ENCODE measurements around the gene KLHL2. TPM values are rescaled to one million over a fixed set of nuclear protein-coding genes. Genes with fewer than 3 reads are reported as not detected.
A peak's percentile ranks its signal among the peaks of the same experiment; 100 is the strongest.

KLHL2 gene
- total and polyA plus RNA-seq, 2 of the 13 experiments (the other 11 are each of a cell fraction or from before 2014, with no cell fraction given) = 9.2 to 17.6 TPM

- ATAC-seq (no peak), FAIRE-seq (peak; percentile 78), DNase-seq (ENCODE audit: low spot score) (peak; percentile 64)
- no TSS peak for BruUV-seq (replicated peaks)
- ChIA-PET POLR2A (no interaction called here), CTCF (ENCODE audit: low intra/inter-chr PET ratio, low total read pairs) (no interaction called here)
- Histone ChIP-seq H3K79me2 (ENCODE audit: insufficient read depth, low read length) (peaks cover 70% of the 10 kb centered on the region), H3K4me3 (replicated peaks in 1 of 3; ENCODE audit: insufficient read depth in 1 of 3, low read depth in 2 of 3, low read length in 3 of 3) (peak overlapping the region; percentile 77 to 96 (median 78)), H3K9ac (ENCODE audit: insufficient read depth, low read depth, low read length) (peak overlapping the region; percentile 96), H3K36me3 (replicated peaks in 1 of 2; ENCODE audit: control insufficient read depth in 1 of 2, insufficient read depth in 2 of 2, low read length in 2 of 2) (peaks cover 0 to 19% of the 10 kb centered on the region in 2 experiments; a peak in 3 of 5 replicates), H3K4me2 (ENCODE audit: low read depth, low read length) (peak overlapping the region; percentile 88), H2AFZ (ENCODE audit: low read length) (no peak overlapping the region), H4K20me1 (ENCODE audit: insufficient read depth, low read length) (peaks cover 51% of the 10 kb centered on the region), H3K27ac (ENCODE audit: extremely low read length, insufficient read depth, low read length) (peak overlapping the region; percentile 93), H3K4me1 (ENCODE audit: insufficient read depth, low read length) (peaks cover 49% of the 10 kb centered on the region), H3K27me3 (ENCODE audit: control insufficient read depth in 1 of 2, insufficient read depth in 2 of 2, low read length in 2 of 2) (peaks cover 0 to 5% of the 10 kb centered on the region in 2 experiments; a peak in 1 of 5 replicates), H3K9me3 (ENCODE audit: low read length) (no peaks in the 10 kb centered on the region)
- 1% methylated on average over 4 of the region's 4 CpGs for WGBS (ENCODE audit: low lambda C conversion rate)
- intact Hi-C loops (cut with micrococcal nuclease; ENCODE audit: unreplicated experiment) (loop anchor here (5.0 kb wide), 3 partner anchors 71 to 216 kb away; partner anchors contain the start of gene TMEM192), in situ Hi-C loops (cut with HindIII; ENCODE audit: extremely low pct_ligation_motif_present, low pct_unique_long_range_greater_than_20kb) (loop anchor here (5.0 kb wide), 1 partner anchor 121 kb away; the partner anchor contains the start of gene KLHL2)
- TF ChIP-seq BORCS8-MEF2B (CRISPR knock-in tag; IDR thresholded peaks at IDR 0.05) (no peak), CREM (IDR thresholded peaks at IDR 0.05) (peak; percentile 15; the same call in 1 of the 2 replicates), CREM (CRISPR knock-in tag; IDR thresholded peaks at IDR 0.05) (no peak), ZBTB7A (CRISPR knock-in tag; IDR thresholded peaks at IDR 0.05) (no peak), SNAPC4 (CRISPR knock-in tag; IDR thresholded peaks at IDR 0.05) (no peak), ZNF234 (CRISPR knock-in tag; conservative IDR thresholded peaks at IDR 0.05) (no peak), SP140L (CRISPR knock-in tag; IDR thresholded peaks at IDR 0.05; ENCODE audit: borderline replicate concordance) (no peak), ZNF883 (CRISPR knock-in tag; IDR thresholded peaks at IDR 0.05; ENCODE audit: not compliant biosample characterization) (no peak), ZIK1 (CRISPR knock-in tag; IDR thresholded peaks at IDR 0.05; ENCODE audit: borderline replicate concordance, low read depth) (no peak), TOE1 (CRISPR knock-in tag; IDR thresholded peaks at IDR 0.05) (no peak), KAT2B (IDR thresholded peaks at IDR 0.05; ENCODE audit: borderline replicate concordance, low read depth, low read length) (no peak), ZNF780A (CRISPR knock-in tag; IDR thresholded peaks at IDR 0.05) (no peak), ZBED4 (CRISPR knock-in tag; IDR thresholded peaks at IDR 0.05; ENCODE audit: borderline replicate concordance) (no peak), ZNF337 (CRISPR knock-in tag; IDR thresholded peaks at IDR 0.05; ENCODE audit: borderline replicate concordance, low read depth) (no peak), THRA (CRISPR knock-in tag; IDR thresholded peaks at IDR 0.05; ENCODE audit: borderline replicate concordance) (0 out of 2 replicates have a peak, but pooled peaks have one; percentile 19)
Measured at GRCh38 chr4:165328708-165329107, 121.3 kb downstream of the KLHL2 start.
